GM21528 (cell line): ENCODE data around the gene SGSH.

Experiments
- ATAC-seq: cut with Tn5 transposase; IDR thresholded peaks from one replicate; pipeline ENCODE4 v1.9.1; 2021; ENCODE audit warnings: mild to moderate bottlenecking, moderate library complexity; ENCODE audit not compliant: unreplicated experiment, low FRiP score

Gene SGSH

DNA sequence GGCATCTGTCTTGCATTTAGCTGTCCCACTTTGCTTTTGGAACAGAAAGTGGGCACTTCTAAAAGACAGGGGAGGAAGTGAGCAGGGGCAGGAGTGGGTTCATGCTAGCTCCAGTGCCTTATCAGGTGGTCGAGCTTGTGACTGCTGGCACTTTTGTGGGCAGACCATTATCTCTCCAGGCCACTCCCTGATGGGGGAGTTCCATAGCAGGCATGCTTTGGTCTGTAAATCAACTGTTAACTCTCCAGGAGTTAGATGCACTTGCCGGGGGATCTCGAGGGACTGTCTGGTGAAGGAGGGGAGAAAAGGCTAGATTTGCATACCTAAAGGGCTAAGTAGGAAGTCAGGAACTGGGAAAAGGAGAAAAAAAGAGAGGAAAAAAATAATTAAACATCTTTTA is 59.6 kb downstream of the SGSH start:
- no peak for ATAC-seq
